ENCODE data around the gene RNF26. TPM values are rescaled to one million over a fixed set of nuclear protein-coding genes. Genes with fewer than 3 reads are reported as not detected.
A peak's percentile ranks its signal among the peaks of the same experiment; 100 is the strongest.

RNF26 gene
- total RNA-seq, 2 donors from 2014 or later = 8.2 to 10.3 TPM

- no peak for DNase-seq (ENCODE audit: low spot score)
These were observed 39.1 kb upstream of the RNF26 start for GRCh38 chr11:119295178-119295577.

DNA sequence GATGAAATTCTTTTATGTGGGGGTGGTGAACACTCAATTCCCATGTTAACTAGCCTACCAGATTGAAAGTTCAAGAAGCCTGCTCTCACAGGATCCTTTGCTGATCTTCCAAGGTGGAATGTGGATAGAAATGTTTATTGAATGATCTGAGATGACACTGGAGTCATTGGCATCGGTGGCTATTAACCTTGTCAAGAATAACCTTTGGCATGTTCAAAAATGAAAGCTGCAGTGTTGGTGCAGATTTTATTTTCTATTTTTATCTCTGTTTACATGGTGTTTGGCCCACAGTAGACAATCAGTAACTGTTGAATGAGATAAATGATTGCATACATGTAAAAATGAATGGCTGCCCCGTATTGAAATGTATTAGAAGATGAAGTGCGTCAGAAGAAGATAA is 36.4 kb upstream of the RNF26 start:
- Histone ChIP-seq H3K36me3 (peaks cover 36% of the 10 kb centered on the region), H3K4me1 (peaks cover 0 to 35% of the 10 kb centered on the region in 2 donors), H3K27ac (peak overlapping the region; percentile 47 to 78), H3K9me3 (no peaks in the 10 kb centered on the region), H3K4me3 (no peak overlapping the region), H3K27me3 (no peaks in the 10 kb centered on the region)
- DNase-seq (ENCODE audit: low spot score) = no peak
- TF ChIP-seq, protein P1, sequence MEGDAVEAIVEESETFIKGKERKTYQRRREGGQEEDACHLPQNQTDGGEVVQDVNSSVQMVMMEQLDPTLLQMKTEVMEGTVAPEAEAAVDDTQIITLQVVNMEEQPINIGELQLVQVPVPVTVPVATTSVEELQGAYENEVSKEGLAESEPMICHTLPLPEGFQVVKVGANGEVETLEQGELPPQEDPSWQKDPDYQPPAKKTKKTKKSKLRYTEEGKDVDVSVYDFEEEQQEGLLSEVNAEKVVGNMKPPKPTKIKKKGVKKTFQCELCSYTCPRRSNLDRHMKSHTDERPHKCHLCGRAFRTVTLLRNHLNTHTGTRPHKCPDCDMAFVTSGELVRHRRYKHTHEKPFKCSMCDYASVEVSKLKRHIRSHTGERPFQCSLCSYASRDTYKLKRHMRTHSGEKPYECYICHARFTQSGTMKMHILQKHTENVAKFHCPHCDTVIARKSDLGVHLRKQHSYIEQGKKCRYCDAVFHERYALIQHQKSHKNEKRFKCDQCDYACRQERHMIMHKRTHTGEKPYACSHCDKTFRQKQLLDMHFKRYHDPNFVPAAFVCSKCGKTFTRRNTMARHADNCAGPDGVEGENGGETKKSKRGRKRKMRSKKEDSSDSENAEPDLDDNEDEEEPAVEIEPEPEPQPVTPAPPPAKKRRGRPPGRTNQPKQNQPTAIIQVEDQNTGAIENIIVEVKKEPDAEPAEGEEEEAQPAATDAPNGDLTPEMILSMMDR (IDR thresholded peaks at IDR 0.05) = no peak

More at GRCh38 chr11:119295178-119295577, 39.1 kb upstream of the RNF26 start:
- no peaks in the 10 kb centered on the region for H3K27me3 ChIP-seq
- TF ChIP-seq, protein P1 (IDR thresholded peaks at IDR 0.05) = no peak
- peaks cover 0 to 29% of the 10 kb centered on the region in 2 donors for H3K4me1 ChIP-seq
- H3K27ac ChIP-seq = no peak overlapping the region
- no peak overlapping the region for H3K4me3 ChIP-seq
- peaks cover 0 to 6% of the 10 kb centered on the region in 2 donors for H3K9me3 ChIP-seq
- H3K36me3 ChIP-seq = peaks cover 30% of the 10 kb centered on the region

DNA sequence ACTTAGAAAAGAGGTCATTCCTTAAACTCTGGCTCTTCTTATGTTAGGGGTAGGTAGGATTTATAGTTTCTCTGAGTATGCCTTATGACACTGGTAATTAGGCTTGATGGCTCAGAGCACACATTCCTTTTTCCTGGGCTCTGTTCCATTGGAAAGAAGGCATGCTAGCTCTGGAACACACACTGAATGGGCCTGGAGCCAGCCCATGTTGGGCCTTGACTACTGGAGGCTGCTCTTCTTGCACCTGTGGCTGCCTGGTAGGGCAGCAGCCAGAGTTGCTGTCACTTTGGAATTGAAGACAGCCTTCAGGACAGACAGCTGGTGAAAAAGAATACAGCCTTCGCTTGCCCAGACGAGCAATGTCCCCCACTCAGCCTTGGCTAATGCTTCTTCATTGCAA is 35.6 kb upstream of the RNF26 start:
- TF ChIP-seq, protein P1 (IDR thresholded peaks at IDR 0.05) = no peak
- Histone ChIP-seq H3K4me3 (no peak overlapping the region), H3K27ac (peak overlapping the region; percentile 47 to 78), H3K36me3 (peaks cover 42% of the 10 kb centered on the region), H3K9me3 (no peaks in the 10 kb centered on the region), H3K4me1 (peaks cover 0 to 35% of the 10 kb centered on the region in 2 donors), H3K27me3 (no peaks in the 10 kb centered on the region)
- no peak for DNase-seq (ENCODE audit: low spot score)

- Histone ChIP-seq H3K4me3 (no peak overlapping the region), H3K36me3 (peaks cover 42% of the 10 kb centered on the region), H3K27ac (peak overlapping the region in 1 of 2 donors; percentile 78), H3K4me1 (peaks cover 0 to 35% of the 10 kb centered on the region in 2 donors), H3K9me3 (no peaks in the 10 kb centered on the region), H3K27me3 (no peaks in the 10 kb centered on the region)
- TF ChIP-seq, protein P1 (IDR thresholded peaks at IDR 0.05) = no peak
- DNase-seq (ENCODE audit: low spot score) = no peak
These were observed 34.9 kb upstream of the RNF26 start for GRCh38 chr11:119299416-119299815.

GRCh38 chr11:119300198-119300964 is 33.9 kb upstream of the RNF26 start:
- no peaks in the 10 kb centered on the region for H3K9me3 ChIP-seq
- H3K27ac ChIP-seq = peak overlapping the region in 1 of 2 donors; percentile 44
- H3K4me1 ChIP-seq = peaks cover 0 to 35% of the 10 kb centered on the region in 2 donors
- no peaks in the 10 kb centered on the region for H3K27me3 ChIP-seq
- no peak overlapping the region for H3K4me3 ChIP-seq
- TF ChIP-seq, protein P1 (IDR thresholded peaks at IDR 0.05) = no peak
- DNase-seq (ENCODE audit: low spot score) = no peak
- peaks cover 42% of the 10 kb centered on the region for H3K36me3 ChIP-seq
